H1 (cell line): ENCODE measurements around the gene OR51E1.

Source experiments
- BRCA1 ChIP-seq: IDR thresholded peaks from 2 replicates; pipeline ENCODE4 v1.6.1; 2012; ENCODE audit warnings: low read depth, low read length, improper control_type of control experiment
- EP300 ChIP-seq, 2 experiments: IDR thresholded peaks; 1 replicate in 1 of 2; 2 replicates in 1 of 2; pipeline ENCODE4 v1.6.1; 2011 to 2012; ENCODE audit warnings: low read depth in 2 of 2, low read length in 2 of 2, mild to moderate bottlenecking in 2 of 2, borderline replicate concordance in 1 of 2, inconsistent platforms in 1 of 2, moderate library complexity in 1 of 2
- EZH2 ChIP-seq: fragments of 200-600 bp; sonication (generic); IDR thresholded peaks from 2 replicates; pipeline ENCODE4 v1.7.1; 2012; ENCODE audit warnings: low read depth, mild to moderate bottlenecking, moderate library complexity, low read length, inconsistent platforms; ENCODE audit not compliant: severe bottlenecking
- JUN ChIP-seq: IDR thresholded peaks from 2 replicates; pipeline ENCODE4 v1.6.1; 2011; ENCODE audit warnings: low read depth, mild to moderate bottlenecking, improper control_type of control experiment, low read length
- POLR2AphosphoS5 ChIP-seq: IDR thresholded peaks from 2 replicates; pipeline ENCODE4 v1.6.1; 2011; ENCODE audit warnings: low read depth, low read length
- RAD21 ChIP-seq, 2 experiments: IDR thresholded peaks in 1 of 2; conservative IDR thresholded peaks in 1 of 2; 2 replicates each; pipeline ENCODE4 v1.6.1; 2011; ENCODE audit warnings: low read depth in 2 of 2, low read length in 2 of 2, improper control_type of control experiment in 1 of 2, inconsistent platforms in 1 of 2, mild to moderate bottlenecking in 1 of 2, moderate library complexity in 1 of 2
- SIRT6 ChIP-seq: IDR thresholded peaks from one replicate; pipeline ENCODE4 v1.7.1; 2012; ENCODE audit warnings: low read length, inconsistent platforms
- ZNF274 ChIP-seq: IDR thresholded peaks from 2 replicates; pipeline ENCODE4 v1.7.0; 2012; ENCODE audit warnings: low read length, borderline replicate concordance; ENCODE audit errors: extremely low read depth
- TF ChIP-seq, protein P1 (sequence below), 3 experiments: IDR thresholded peaks; 1 replicate in 2 of 3; 2 replicates in 1 of 3; pipeline versions ENCODE4 v1.5.1 to v1.6.1; 2011; ENCODE audit warnings: low read length in 3 of 3, mild to moderate bottlenecking in 3 of 3, inconsistent platforms in 2 of 3, low read depth in 1 of 3, moderate library complexity in 1 of 3; ENCODE audit not compliant: insufficient read depth in 1 of 3; ENCODE audit errors: control extremely low read depth in 1 of 3

DNA sequence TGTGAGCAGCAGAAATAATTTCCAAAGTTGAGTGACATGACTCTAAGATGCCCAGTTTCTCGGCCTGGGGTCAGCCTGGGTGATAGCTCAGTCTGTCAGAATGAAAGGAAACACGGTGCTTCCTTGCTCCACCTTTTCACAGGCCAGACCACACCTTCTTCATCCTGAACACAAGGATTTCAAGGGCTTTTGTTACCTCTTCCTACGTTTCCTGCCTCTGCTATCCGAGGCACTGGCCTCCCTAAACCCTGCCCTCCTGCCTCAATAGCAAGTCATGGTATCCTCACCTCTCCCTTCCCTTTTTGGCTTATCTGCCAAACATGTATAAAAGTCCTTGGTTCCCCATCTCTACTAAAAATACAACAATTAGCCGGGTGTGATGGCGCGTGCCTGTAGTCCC, 1.7 kb upstream of the OR51E1 start:
- TF ChIP-seq RAD21 (IDR thresholded peaks at IDR 0.05 in 1 of 2, conservative IDR thresholded peaks at IDR 0.05 in 1 of 2; ENCODE audit: low read depth in 2 of 2, low read length in 2 of 2) (no peak), BRCA1 (no peak), EZH2 (no peak), SIRT6 (no peak), EP300 (IDR thresholded peaks at IDR 0.05; ENCODE audit: borderline replicate concordance in 1 of 2, low read depth in 2 of 2, low read length in 2 of 2) (no peak), ZNF274 (no peak), JUN (no peak), POLR2AphosphoS5 (no peak)
- TF ChIP-seq, protein P1, sequence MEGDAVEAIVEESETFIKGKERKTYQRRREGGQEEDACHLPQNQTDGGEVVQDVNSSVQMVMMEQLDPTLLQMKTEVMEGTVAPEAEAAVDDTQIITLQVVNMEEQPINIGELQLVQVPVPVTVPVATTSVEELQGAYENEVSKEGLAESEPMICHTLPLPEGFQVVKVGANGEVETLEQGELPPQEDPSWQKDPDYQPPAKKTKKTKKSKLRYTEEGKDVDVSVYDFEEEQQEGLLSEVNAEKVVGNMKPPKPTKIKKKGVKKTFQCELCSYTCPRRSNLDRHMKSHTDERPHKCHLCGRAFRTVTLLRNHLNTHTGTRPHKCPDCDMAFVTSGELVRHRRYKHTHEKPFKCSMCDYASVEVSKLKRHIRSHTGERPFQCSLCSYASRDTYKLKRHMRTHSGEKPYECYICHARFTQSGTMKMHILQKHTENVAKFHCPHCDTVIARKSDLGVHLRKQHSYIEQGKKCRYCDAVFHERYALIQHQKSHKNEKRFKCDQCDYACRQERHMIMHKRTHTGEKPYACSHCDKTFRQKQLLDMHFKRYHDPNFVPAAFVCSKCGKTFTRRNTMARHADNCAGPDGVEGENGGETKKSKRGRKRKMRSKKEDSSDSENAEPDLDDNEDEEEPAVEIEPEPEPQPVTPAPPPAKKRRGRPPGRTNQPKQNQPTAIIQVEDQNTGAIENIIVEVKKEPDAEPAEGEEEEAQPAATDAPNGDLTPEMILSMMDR (IDR thresholded peaks at IDR 0.05; ENCODE audit: control extremely low read depth in 1 of 3, insufficient read depth in 1 of 3, low read depth in 1 of 3, low read length in 3 of 3): no peak
